H9 (cell line): ENCODE measurements around the gene SIRPD. TPM values are rescaled to one million over a fixed set of nuclear protein-coding genes. Genes with fewer than 3 reads are reported as not detected.

Experiments used
- DNase-seq: peaks from one replicate; pipeline ENCODE4 v3.0.0-alpha.2; 2017
- H2AFZ ChIP-seq: one replicate; pipeline ENCODE4 v1.6.1; 2013; ENCODE audit warnings: mild to moderate bottlenecking, low read length, control low read depth, moderate library complexity
- H2AK5ac ChIP-seq: 2 replicates; pipeline ENCODE4 v1.6.1; 2013; ENCODE audit warnings: low read length, control low read depth, mixed read lengths; ENCODE audit not compliant: insufficient read length
- H2BK120ac ChIP-seq: one replicate; pipeline ENCODE4 v1.6.1; 2013; ENCODE audit warnings: low read depth, mild to moderate bottlenecking, low read length, control low read depth, inconsistent platforms; ENCODE audit not compliant: poor library complexity, severe bottlenecking
- H2BK12ac ChIP-seq: 2 replicates; pipeline ENCODE4 v1.6.1; 2013; ENCODE audit warnings: low read length, control low read depth, mixed read lengths, low read depth; ENCODE audit not compliant: insufficient read length
- H2BK15ac ChIP-seq: 2 replicates; pipeline ENCODE4 v1.6.1; 2013; ENCODE audit warnings: low read depth, low read length, control low read depth
- H2BK20ac ChIP-seq: one replicate; pipeline ENCODE4 v1.6.1; 2013; ENCODE audit warnings: low read depth, mild to moderate bottlenecking, low read length, control low read depth, inconsistent platforms; ENCODE audit not compliant: poor library complexity, severe bottlenecking
- H2BK5ac ChIP-seq: 2 replicates; pipeline ENCODE4 v1.6.1; 2013; ENCODE audit warnings: low read length, control low read depth, mixed read lengths; ENCODE audit not compliant: insufficient read length
- H3K14ac ChIP-seq: 2 replicates; pipeline ENCODE4 v1.6.1; 2013; ENCODE audit warnings: low read length, control low read depth; ENCODE audit not compliant: insufficient read depth
- H3K18ac ChIP-seq: 2 replicates; pipeline ENCODE4 v1.6.1; 2013; ENCODE audit warnings: low read depth, mild to moderate bottlenecking, mixed read lengths, low read length, control low read depth; ENCODE audit not compliant: insufficient read length
- H3K23ac ChIP-seq: 2 replicates; pipeline ENCODE4 v1.6.1; 2013; ENCODE audit warnings: low read length, control low read depth, mixed read lengths, low read depth; ENCODE audit not compliant: insufficient read length
- H3K23me2 ChIP-seq: 2 replicates; pipeline ENCODE4 v1.6.1; 2013; ENCODE audit warnings: low read depth, mild to moderate bottlenecking, mixed read lengths, low read length, control low read depth; ENCODE audit not compliant: insufficient read length, poor library complexity, severe bottlenecking
- H3K27ac ChIP-seq: 2 replicates; pipeline ENCODE4 v1.5.1; 2013; ENCODE audit warnings: low read length, control low read depth, mixed read lengths, low read depth; ENCODE audit not compliant: insufficient read length
- H3K27me3 ChIP-seq: 2 replicates; pipeline ENCODE4 v1.6.1; 2013; ENCODE audit warnings: low read length, control low read depth, inconsistent platforms; ENCODE audit not compliant: insufficient read depth
- H3K4ac ChIP-seq: 2 replicates; pipeline ENCODE4 v1.6.1; 2013; ENCODE audit warnings: low read depth, mild to moderate bottlenecking, control low read depth, inconsistent platforms, low read length, moderate library complexity
- H3K4me1 ChIP-seq: 2 replicates; pipeline ENCODE4 v1.6.1; 2013; ENCODE audit warnings: low read length, control low read depth, inconsistent platforms; ENCODE audit not compliant: insufficient read depth
- H3K4me2 ChIP-seq: 2 replicates; pipeline ENCODE4 v1.6.1; 2013; ENCODE audit warnings: low read length, control low read depth, mixed read lengths; ENCODE audit not compliant: insufficient read length, insufficient read depth
- H3K56ac ChIP-seq: 2 replicates; pipeline ENCODE4 v1.6.1; 2013; ENCODE audit warnings: low read depth, mild to moderate bottlenecking, mixed read lengths, low read length, control low read depth; ENCODE audit not compliant: insufficient read length
- H3K79me1 ChIP-seq: 2 replicates; pipeline ENCODE4 v1.6.1; 2013; ENCODE audit warnings: low read depth, mild to moderate bottlenecking, moderate library complexity, low read length, control low read depth, inconsistent platforms; ENCODE audit not compliant: insufficient read depth, poor library complexity, severe bottlenecking
- H3K79me2 ChIP-seq: 2 replicates; pipeline ENCODE4 v1.6.1; 2013; ENCODE audit warnings: low read length, control low read depth, inconsistent platforms; ENCODE audit not compliant: insufficient read depth
- H3K9ac ChIP-seq: 2 replicates; pipeline ENCODE4 v1.6.1; 2013; ENCODE audit warnings: low read length, control low read depth, mixed read lengths; ENCODE audit not compliant: insufficient read length; ENCODE audit errors: extremely low read depth
- H3K9me3 ChIP-seq: one replicate; pipeline ENCODE4 v1.6.1; 2013; ENCODE audit warnings: low read depth, low read length, inconsistent platforms; ENCODE audit not compliant: control insufficient read depth
- H3T11ph ChIP-seq: one replicate; pipeline ENCODE4 v1.6.1; 2013; ENCODE audit warnings: mild to moderate bottlenecking, low read length, control low read depth, inconsistent platforms
- H4K20me1 ChIP-seq: one replicate; pipeline ENCODE4 v1.6.1; 2013; ENCODE audit not compliant: control insufficient read depth, insufficient read length, insufficient read depth
- H4K5ac ChIP-seq: 2 replicates; pipeline ENCODE4 v1.6.1; 2013; ENCODE audit warnings: low read depth, mild to moderate bottlenecking, mixed read lengths, low read length, control low read depth; ENCODE audit not compliant: insufficient read length
- H4K8ac ChIP-seq: replicated peaks from 2 replicates; pipeline ENCODE4 v1.6.1; 2013; ENCODE audit warnings: low read length, control low read depth, mixed read lengths, low read depth; ENCODE audit not compliant: insufficient read length
- H4K91ac ChIP-seq: 2 replicates; pipeline ENCODE4 v1.6.1; 2013; ENCODE audit warnings: low read depth, mild to moderate bottlenecking, moderate library complexity, mixed read lengths, low read length, control low read depth; ENCODE audit not compliant: insufficient read length
- H3K27ac Mint-ChIP-seq, 3 experiments: 2 replicates in 2 of 3; 3 replicates in 1 of 3; pipeline ENCODE4 v1.8.0; 2020 to 2021; ENCODE audit warnings: mixed read lengths in 3 of 3, mild to moderate bottlenecking in 1 of 3, moderate library complexity in 1 of 3
- H3K27me3 Mint-ChIP-seq: 2 replicates; pipeline ENCODE4 v1.8.0; 2021; ENCODE audit warnings: low read depth, mild to moderate bottlenecking, moderate library complexity, mixed read lengths
- H3K36me3 Mint-ChIP-seq, 3 experiments: 2 replicates in 2 of 3; 3 replicates in 1 of 3; pipeline ENCODE4 v1.8.0; 2020 to 2021; ENCODE audit warnings: low read depth in 3 of 3, mixed read lengths in 3 of 3; ENCODE audit not compliant: insufficient read depth in 1 of 3
- H3K4me1 Mint-ChIP-seq, 2 experiments: 2 replicates each; pipeline ENCODE4 v1.8.0; 2020; ENCODE audit warnings: mixed read lengths in 2 of 2
- H3K4me3 Mint-ChIP-seq, 2 experiments: 2 replicates in 1 of 2; 3 replicates in 1 of 2; pipeline ENCODE4 v1.8.0; 2020 to 2021; ENCODE audit warnings: mild to moderate bottlenecking in 2 of 2, mixed read lengths in 2 of 2, moderate library complexity in 1 of 2
- H3K9me3 Mint-ChIP-seq, 2 experiments: 2 replicates in 1 of 2; 3 replicates in 1 of 2; pipeline ENCODE4 v1.8.0; 2020; ENCODE audit warnings: mild to moderate bottlenecking in 2 of 2, mixed read lengths in 2 of 2, moderate library complexity in 1 of 2
- WGBS: extraction: QIAGEN DNeasy Blood & Tissue Kit; methylation state at CpG from one replicate; pipeline ENCODE4 v1.1.7; 2013; ENCODE audit warnings: missing lambda C conversion rate, low lambda C conversion rate, mixed read lengths; ENCODE audit not compliant: insufficient read length; ENCODE audit errors: extremely low coverage; 5-methylcytosine and 5-hydroxymethylcytosine counted together
- total RNA-seq: library from RNA; stranded (reverse); gene quantifications from 2 replicates; pipeline ENCODE4 v1.2.1, GENCODE V29; 2021
- TF ChIP-seq, protein P1 (sequence below): fragments of 200-600 bp; sonication (generic); conservative IDR thresholded peaks from 3 replicates; pipeline ENCODE4 v1.8.0; 2021; ENCODE audit warnings: antibody characterized with exemption, mild to moderate bottlenecking

Gene SIRPD
- total RNA-seq, 1 experiment from 2014 or later: not detected

GRCh38 chr20:1505871-1506270 lies 51.6 kb downstream of the SIRPD start:
- Histone ChIP-seq H3K79me1 (no peaks in the 10 kb centered on the region), H3K23me2 (no peaks in the 10 kb centered on the region), H3K79me2 (no peaks in the 10 kb centered on the region), H2BK5ac (no peak overlapping the region), H4K5ac (no peak overlapping the region), H3K27ac (no peak overlapping the region), H3K56ac (no peak overlapping the region), H3K9ac (no peak overlapping the region), H3K4ac (no peak overlapping the region), H2AFZ (no peak overlapping the region), H4K8ac (no peak overlapping the region), H3K4me1 (no peaks in the 10 kb centered on the region), H3K18ac (no peak overlapping the region), H2BK20ac (no peak overlapping the region), H2BK120ac (no peak overlapping the region), H3K4me2 (no peak overlapping the region), H4K91ac (no peak overlapping the region), H3K23ac (no peak overlapping the region), H3T11ph (no peak overlapping the region), H2BK15ac (no peak overlapping the region), H2AK5ac (no peak overlapping the region), H3K14ac (no peak overlapping the region), H2BK12ac (no peak overlapping the region), H3K9me3 (no peaks in the 10 kb centered on the region), H4K20me1 (no peaks in the 10 kb centered on the region), H3K27me3 (no peaks in the 10 kb centered on the region)
- H3K36me3 Mint-ChIP-seq: peaks cover 0 to 12% (median 3%) of the 10 kb centered on the region in 3 experiments; a peak in 3 of 7 replicates
- peaks cover 12 to 19% of the 10 kb centered on the region in 2 experiments for H3K4me1 Mint-ChIP-seq
- H3K27me3 Mint-ChIP-seq: peaks cover 19% of the 10 kb centered on the region
- no CpG with 5 or more reads among the region's 1 CpG for WGBS
- DNase-seq: no peak
- peaks cover 11 to 12% of the 10 kb centered on the region in 2 experiments for H3K9me3 Mint-ChIP-seq
- no peak overlapping the region for H3K27ac Mint-ChIP-seq
- TF ChIP-seq, protein P1, sequence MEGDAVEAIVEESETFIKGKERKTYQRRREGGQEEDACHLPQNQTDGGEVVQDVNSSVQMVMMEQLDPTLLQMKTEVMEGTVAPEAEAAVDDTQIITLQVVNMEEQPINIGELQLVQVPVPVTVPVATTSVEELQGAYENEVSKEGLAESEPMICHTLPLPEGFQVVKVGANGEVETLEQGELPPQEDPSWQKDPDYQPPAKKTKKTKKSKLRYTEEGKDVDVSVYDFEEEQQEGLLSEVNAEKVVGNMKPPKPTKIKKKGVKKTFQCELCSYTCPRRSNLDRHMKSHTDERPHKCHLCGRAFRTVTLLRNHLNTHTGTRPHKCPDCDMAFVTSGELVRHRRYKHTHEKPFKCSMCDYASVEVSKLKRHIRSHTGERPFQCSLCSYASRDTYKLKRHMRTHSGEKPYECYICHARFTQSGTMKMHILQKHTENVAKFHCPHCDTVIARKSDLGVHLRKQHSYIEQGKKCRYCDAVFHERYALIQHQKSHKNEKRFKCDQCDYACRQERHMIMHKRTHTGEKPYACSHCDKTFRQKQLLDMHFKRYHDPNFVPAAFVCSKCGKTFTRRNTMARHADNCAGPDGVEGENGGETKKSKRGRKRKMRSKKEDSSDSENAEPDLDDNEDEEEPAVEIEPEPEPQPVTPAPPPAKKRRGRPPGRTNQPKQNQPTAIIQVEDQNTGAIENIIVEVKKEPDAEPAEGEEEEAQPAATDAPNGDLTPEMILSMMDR: no peak
- no peak overlapping the region for H3K4me3 Mint-ChIP-seq
